Measurements from ENCODE around the gene SNED1.

SNED1 gene

DNA sequence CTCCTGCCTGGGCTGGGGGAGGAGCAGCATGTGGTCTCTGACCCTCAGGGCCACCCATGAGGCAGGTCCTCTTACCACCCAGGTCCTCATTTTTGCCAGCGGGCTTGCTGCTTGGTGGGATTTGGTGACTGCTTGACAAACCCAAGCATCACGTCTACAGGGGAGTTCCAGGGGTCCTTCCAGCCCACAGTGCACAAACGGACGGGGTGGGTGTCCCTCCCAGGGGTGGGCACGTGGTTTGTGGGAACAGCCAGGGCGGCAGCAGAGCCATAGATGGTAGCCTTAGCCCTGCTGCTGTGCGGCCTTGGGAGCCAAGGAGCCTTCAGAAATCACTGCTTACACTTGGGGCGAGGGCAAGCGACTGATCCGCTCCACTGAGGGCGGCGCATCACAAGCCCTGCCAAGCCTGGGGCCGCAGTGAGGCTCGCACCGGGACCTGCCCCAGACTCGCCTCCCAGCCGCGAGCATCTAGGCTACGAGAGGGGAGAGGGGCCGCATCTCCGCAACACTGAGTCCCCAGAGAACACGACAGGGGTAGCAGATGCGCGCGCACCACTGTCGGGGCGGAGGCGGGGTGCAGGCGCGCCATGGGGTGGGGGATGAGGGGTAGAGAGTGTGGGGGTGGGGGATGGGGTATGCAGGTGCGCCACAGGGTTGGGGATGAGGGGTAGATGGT is 36.9 kb downstream of the SNED1 start:
- Histone ChIP-seq H3K27ac (no peak overlapping the region), H3K4me1 (ENCODE audit: control insufficient read depth in 1 of 2, insufficient read depth in 1 of 2, low read depth in 1 of 2, low read length in 1 of 2) (no peaks in the 10 kb centered on the region), H3K4me3 (ENCODE audit: low read depth in 1 of 2, low read length in 1 of 2) (no peak overlapping the region), H3K9me3 (no peaks in the 10 kb centered on the region), H3K36me3 (no peaks in the 10 kb centered on the region), H3K27me3 (peaks cover 31% of the 10 kb centered on the region)
- TF ChIP-seq CTCF (IDR thresholded peaks at IDR 0.05) = no peak

GRCh38 chr2:241035818-241036396 is 37.5 kb downstream of the SNED1 start:
- TF ChIP-seq CTCF (IDR thresholded peaks at IDR 0.05) = no peak
- Histone ChIP-seq H3K4me1 (ENCODE audit: control insufficient read depth in 1 of 2, insufficient read depth in 1 of 2, low read depth in 1 of 2, low read length in 1 of 2) (no peaks in the 10 kb centered on the region), H3K4me3 (ENCODE audit: low read depth in 1 of 2, low read length in 1 of 2) (no peak overlapping the region), H3K36me3 (no peaks in the 10 kb centered on the region), H3K27ac (no peak overlapping the region), H3K27me3 (peaks cover 31% of the 10 kb centered on the region), H3K9me3 (no peaks in the 10 kb centered on the region)

DNA sequence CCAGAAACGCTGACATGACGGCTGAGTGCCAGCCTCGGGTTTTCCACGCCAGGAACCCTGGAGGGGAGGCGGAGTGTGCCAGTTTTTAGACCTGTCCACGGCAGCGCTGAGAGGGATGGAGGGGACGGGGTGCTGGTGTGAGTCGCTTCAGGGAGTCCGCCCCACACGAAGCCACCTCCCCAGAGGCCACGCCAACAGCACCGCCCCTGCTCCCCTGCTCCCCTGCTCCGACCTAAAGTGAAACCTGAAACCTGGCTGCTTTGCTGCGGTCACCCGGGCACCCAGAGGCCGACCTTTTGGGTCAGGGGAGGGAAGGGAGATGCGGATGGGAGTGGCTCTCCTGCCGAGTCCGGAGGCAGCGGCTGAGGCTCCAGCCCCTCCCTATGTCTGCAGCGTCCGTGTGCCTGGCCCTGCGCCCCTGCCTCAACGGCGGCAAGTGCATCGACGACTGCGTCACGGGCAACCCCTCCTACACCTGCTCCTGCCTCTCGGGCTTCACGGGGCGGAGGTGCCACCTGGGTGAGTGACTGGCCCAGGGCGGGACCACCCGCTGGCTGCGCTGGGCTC is 38.1 kb downstream of the SNED1 start:
- Histone ChIP-seq H3K4me1 (ENCODE audit: control insufficient read depth in 1 of 2, insufficient read depth in 1 of 2, low read depth in 1 of 2, low read length in 1 of 2) (no peaks in the 10 kb centered on the region), H3K9me3 (no peaks in the 10 kb centered on the region), H3K36me3 (no peaks in the 10 kb centered on the region), H3K27ac (no peak overlapping the region), H3K4me3 (ENCODE audit: low read depth in 1 of 2, low read length in 1 of 2) (no peak overlapping the region), H3K27me3 (peaks cover 32% of the 10 kb centered on the region)
- TF ChIP-seq CTCF (IDR thresholded peaks at IDR 0.05) = no peak

DNA sequence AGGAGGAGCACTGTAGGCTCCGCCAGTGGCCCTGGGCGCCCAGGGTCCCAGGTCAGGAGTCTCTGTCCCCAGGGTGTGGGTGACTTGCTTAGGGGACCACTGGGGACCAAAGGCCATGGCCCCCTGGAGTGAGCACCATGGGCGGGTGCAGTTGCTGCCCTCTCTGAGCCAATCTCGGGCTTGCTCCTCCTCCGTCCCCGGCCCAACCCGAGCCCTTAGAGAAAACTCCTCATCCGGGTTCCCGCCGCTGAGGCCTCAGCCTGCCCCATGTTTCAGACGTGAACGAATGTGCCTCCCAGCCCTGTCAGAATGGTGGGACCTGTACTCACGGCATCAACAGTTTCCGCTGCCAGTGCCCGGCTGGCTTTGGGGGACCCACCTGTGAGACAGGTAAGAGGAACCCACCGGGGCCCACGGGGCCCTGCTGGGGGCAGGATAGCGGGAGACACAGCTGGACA is 38.6 kb downstream of the SNED1 start:
- no peak overlapping the region for H3K27ac ChIP-seq
- TF ChIP-seq CTCF (IDR thresholded peaks at IDR 0.05) = no peak
- no peaks in the 10 kb centered on the region for H3K9me3 ChIP-seq
- no peak overlapping the region for H3K4me3 ChIP-seq (ENCODE audit: low read depth in 1 of 2, low read length in 1 of 2)
- peaks cover 37% of the 10 kb centered on the region for H3K27me3 ChIP-seq
- H3K4me1 ChIP-seq (ENCODE audit: control insufficient read depth in 1 of 2, insufficient read depth in 1 of 2, low read depth in 1 of 2, low read length in 1 of 2) = no peaks in the 10 kb centered on the region
- no peaks in the 10 kb centered on the region for H3K36me3 ChIP-seq

DNA sequence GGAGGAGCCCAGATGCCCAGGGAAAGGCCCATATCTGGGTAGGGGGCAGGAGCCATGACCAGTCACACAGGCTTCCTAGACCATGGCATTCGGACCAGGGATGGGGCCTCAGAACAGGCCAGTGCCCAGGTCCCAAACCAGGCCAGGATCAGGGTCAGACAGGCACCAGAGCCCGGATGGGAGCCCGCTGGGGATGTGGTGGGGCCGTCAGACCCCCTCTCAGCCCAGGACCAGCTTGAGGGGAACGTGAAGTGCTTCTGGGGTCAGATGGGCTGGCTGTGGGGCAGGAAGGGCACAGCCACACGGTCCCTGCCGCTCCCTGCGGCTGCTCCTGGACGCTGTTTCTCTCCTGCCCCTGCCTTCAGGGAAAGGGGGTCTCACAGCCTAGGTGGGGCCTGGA is 39.1 kb downstream of the SNED1 start:
- Histone ChIP-seq H3K27ac (no peak overlapping the region), H3K4me1 (ENCODE audit: control insufficient read depth in 1 of 2, insufficient read depth in 1 of 2, low read depth in 1 of 2, low read length in 1 of 2) (no peaks in the 10 kb centered on the region), H3K36me3 (no peaks in the 10 kb centered on the region)

More for the DNA sequence above, 39.1 kb downstream of the SNED1 start:
- peaks cover 39% of the 10 kb centered on the region for H3K27me3 ChIP-seq
- no peak for TF ChIP-seq CTCF (IDR thresholded peaks at IDR 0.05)
- no peak overlapping the region for H3K4me3 ChIP-seq (ENCODE audit: low read depth in 1 of 2, low read length in 1 of 2)
- H3K9me3 ChIP-seq = no peaks in the 10 kb centered on the region

Measured in neutrophil (primary cell).